ENCODE results near the gene CELF1.

Gene CELF1

DNA sequence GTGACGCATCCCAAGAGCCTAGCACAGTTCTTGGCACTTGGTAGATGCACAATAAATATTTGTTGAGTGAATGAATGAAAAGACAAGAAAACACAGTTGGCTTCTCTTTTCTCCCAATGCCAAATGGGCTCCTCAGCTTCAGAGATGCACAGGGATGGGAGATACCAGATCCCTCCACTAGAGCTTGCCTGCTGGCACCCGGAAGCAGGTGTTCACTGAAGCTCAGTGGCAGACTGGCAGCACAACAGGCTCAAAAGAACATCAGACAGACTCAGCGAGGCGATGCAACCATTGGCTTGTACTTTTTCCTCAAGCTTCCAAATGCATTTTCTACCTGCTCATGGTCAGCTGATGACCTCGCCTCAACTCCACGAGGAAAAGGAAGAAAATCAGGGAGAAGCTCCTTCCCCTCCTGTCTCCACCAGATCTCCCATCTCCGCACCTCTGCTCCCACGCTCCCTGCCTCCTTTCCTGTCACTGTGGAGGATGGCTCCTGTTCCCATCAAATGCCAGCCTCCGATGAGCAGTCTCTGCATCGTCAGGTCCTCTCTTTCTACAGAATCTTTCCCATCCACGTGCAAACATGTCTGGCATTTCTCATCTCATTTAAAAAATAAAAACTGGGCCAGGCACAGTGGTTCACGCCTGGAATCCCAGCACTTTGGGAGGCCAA is 109.8 kb downstream of the CELF1 start:
- TF ChIP-seq, protein P1, sequence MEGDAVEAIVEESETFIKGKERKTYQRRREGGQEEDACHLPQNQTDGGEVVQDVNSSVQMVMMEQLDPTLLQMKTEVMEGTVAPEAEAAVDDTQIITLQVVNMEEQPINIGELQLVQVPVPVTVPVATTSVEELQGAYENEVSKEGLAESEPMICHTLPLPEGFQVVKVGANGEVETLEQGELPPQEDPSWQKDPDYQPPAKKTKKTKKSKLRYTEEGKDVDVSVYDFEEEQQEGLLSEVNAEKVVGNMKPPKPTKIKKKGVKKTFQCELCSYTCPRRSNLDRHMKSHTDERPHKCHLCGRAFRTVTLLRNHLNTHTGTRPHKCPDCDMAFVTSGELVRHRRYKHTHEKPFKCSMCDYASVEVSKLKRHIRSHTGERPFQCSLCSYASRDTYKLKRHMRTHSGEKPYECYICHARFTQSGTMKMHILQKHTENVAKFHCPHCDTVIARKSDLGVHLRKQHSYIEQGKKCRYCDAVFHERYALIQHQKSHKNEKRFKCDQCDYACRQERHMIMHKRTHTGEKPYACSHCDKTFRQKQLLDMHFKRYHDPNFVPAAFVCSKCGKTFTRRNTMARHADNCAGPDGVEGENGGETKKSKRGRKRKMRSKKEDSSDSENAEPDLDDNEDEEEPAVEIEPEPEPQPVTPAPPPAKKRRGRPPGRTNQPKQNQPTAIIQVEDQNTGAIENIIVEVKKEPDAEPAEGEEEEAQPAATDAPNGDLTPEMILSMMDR (IDR thresholded peaks at IDR 0.05; ENCODE audit: control insufficient read depth, insufficient read depth, low read depth, low read length, missing control alignments), result no peak
- H3K4me3 ChIP-seq (ENCODE audit: control insufficient read depth, low read depth, low read length), result no peak overlapping the region
- no peak for DNase-seq (ENCODE audit: low read depth)

DNA sequence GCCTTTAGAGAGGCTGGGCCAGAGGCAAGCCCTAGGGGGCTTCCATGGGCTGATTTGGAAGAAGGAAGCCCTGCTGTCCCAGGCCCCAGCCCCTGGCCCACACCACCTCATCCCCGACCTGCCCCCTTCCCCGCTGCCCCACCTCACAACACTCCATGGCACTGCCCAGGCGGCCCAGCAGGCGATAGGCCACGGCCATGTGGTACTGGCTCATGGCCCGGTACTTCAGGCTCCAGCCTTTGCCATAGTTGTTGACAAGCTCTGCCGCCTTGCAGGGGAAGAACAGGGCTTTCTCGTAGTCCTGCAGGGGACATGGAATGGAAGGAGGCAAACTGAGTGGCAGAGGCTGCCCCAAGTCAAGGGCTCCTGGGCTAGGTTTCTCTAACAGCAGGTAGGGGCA is 110.4 kb downstream of the CELF1 start:
- TF ChIP-seq, protein P1 (IDR thresholded peaks at IDR 0.05; ENCODE audit: control insufficient read depth, insufficient read depth, low read depth, low read length, missing control alignments), result no peak
- no peak for DNase-seq (ENCODE audit: low read depth)

DNA sequence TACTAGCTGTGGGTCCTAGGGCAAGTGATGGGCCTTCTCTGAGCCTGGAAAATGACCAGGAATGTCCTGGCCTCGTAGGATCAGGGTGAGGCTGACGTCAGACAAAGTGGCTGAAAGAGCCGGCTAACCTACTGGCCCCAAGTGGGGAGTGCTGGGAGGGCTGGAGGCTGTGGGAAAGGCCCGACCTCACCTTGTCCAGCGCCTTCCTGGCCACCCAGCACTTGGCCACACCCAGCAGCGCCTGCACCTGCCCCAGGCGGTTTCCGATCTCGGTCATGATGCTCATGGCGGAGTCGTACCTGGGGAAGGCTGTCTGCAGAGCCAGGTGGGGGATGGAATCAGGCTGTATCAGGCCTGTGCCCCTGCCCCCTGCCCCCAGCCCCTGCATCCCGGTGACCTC is 111.5 kb downstream of the CELF1 start:
- DNase-seq (ENCODE audit: low read depth), result no peak
- TF ChIP-seq, protein P1 (IDR thresholded peaks at IDR 0.05; ENCODE audit: control insufficient read depth, insufficient read depth, low read depth, low read length, missing control alignments), result no peak
- H3K4me3 ChIP-seq (ENCODE audit: control insufficient read depth, low read depth, low read length), result no peak overlapping the region

More for the DNA sequence above, 110.4 kb downstream of the CELF1 start:
- H3K4me3 ChIP-seq (ENCODE audit: control insufficient read depth, low read depth, low read length), result no peak overlapping the region

DNA sequence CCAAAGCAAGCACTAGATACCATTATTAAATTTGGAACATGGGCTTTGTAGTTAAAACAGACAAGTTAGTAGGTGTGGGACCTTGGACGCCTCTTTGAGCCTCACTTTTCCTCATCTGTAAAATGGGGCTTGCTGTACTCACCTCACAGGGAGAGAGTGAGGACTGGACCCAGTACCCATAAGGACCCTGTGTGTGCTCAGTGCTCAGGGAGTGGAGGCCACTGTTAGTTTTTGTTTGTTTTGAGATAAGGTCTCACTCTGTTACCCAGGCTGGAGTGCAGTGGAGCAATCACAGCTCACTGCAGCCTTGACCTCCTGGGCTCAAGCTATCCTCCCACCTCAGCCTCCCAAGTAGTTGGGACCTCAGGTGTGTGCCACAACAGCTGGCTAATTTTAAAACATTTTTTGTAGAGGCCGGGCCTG is 112.9 kb downstream of the CELF1 start:
- TF ChIP-seq, protein P1 (IDR thresholded peaks at IDR 0.05; ENCODE audit: control insufficient read depth, insufficient read depth, low read depth, low read length, missing control alignments), result no peak
- DNase-seq (ENCODE audit: low read depth), result no peak
- no peak overlapping the region for H3K4me3 ChIP-seq (ENCODE audit: control insufficient read depth, low read depth, low read length)

DNA sequence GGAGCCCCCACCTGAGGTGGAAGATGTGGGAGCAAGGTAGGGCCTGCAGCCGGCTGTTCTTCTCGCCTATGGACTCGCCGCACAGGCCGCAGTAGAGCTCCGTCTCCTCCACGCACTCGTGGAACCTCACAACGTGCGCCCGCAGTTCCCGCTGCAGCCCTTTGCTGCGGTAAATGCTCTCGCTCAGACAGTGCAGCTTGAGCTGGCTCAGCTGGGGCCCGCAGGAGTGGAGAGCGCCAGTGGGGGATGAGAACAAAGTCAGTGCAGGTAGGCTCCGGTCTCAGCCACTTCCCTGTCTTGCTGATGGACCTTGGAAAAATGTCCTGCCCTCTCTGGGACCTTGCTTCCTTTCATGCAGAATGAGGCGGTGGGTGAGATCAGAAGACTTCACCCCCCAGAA is 114.2 kb downstream of the CELF1 start:
- TF ChIP-seq, protein P1 (IDR thresholded peaks at IDR 0.05; ENCODE audit: control insufficient read depth, insufficient read depth, low read depth, low read length, missing control alignments), result no peak
- DNase-seq (ENCODE audit: low read depth), result no peak
- no peak overlapping the region for H3K4me3 ChIP-seq (ENCODE audit: control insufficient read depth, low read depth, low read length)

DNA sequence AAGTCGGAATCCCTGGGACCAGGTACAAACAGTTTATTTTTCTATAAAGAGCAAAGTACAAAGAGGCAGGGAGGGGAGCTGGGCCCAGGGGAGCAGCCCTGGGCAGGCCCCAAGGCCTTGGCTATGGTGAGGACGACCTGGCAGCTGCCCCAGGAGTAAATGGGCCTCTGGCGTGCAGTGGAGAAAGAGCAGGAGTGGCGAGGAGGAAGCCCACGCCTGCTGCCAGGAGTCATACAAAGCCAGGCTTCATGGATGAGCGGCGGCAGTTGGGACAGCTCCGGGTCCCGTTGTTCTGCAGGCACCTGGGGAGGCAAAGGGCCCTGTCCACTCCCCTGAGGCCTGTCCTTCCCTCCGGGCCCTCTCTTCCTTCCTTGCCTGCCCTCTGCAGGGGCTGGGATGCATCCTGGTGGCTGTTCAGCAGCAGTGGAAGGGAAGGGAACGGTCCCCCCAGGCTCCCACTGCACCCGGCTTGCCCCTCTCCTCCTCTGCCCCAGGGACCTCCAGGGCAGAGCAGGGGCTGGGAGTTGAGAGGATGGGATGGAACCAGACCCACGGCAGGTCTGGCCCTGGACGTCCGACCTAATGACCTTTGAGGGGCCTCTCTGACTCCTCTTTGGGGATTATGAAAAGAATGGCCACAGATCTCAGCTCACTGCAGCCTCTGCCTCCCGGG is 115.0 kb downstream of the CELF1 start:
- no peak overlapping the region for H3K4me3 ChIP-seq (ENCODE audit: control insufficient read depth, low read depth, low read length)
- no peak for DNase-seq (ENCODE audit: low read depth)
- TF ChIP-seq, protein P1 (IDR thresholded peaks at IDR 0.05; ENCODE audit: control insufficient read depth, insufficient read depth, low read depth, low read length, missing control alignments), result no peak

All from AG09309 (cell line).